SH-SY5Y (cell line): ENCODE data around the gene PVALEF.

Experiments
- GATA2 ChIP-seq: IDR thresholded peaks from 2 replicates; pipeline ENCODE4 v1.6.1; 2011; ENCODE audit warnings: mild to moderate bottlenecking, low read depth, low read length
- GATA3 ChIP-seq: IDR thresholded peaks from 2 replicates; pipeline ENCODE4 v1.6.1; 2011; ENCODE audit warnings: low read depth, mild to moderate bottlenecking, low read length, moderate library complexity

DNA sequence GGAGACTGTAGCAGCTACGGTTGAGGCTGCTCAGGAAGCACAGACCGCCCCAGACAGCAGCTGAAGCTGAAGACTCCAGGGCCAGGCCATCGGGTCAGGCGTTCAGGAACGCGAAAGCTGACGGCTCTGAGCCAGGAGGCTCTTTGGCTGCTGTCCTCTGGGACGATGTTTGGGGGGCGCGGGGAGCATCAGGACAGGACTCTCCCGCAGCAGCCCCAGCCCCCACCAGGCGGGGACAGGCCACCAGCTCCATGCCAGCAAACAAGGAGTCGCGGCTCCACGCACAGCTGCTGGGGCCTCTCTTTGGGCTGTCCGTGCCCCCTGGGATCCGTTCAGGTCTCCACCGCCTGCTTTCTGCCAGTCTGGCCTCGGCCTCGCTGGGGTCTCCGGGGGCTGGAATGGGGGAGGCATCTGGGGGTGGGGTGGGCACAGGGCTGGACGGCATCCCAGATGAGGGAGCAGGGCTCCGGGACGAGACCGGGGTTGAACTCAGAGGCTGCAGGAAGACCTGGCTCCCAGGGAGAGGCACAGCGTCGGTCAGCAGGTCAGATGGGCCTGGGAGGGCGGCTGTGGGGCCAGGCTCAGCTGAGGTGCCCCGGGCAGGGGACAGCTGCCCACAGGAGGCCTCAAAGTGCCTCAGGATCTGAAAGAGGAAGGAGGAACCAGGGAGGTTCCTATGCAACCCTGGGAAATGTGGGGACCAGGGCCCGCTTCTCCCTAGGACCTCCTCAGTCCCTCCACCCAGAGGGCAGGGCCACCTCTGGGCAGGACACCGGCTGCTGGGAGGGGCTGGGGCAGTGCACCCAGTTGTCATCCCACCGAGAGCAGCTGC, 63.7 kb downstream of the PVALEF start:
- no peak for TF ChIP-seq GATA3
- TF ChIP-seq GATA2 = no peak
